Measurements from ENCODE around the gene A1BG. TPM values are rescaled to one million over a fixed set of nuclear protein-coding genes. Genes with fewer than 3 reads are reported as not detected.
A peak's percentile ranks its signal among the peaks of the same experiment; 100 is the strongest.

A1BG gene
- polyA plus RNA-seq, 6 donors from 2014 or later, result 30.6 to 68.3 (median 50.9) TPM

DNA sequence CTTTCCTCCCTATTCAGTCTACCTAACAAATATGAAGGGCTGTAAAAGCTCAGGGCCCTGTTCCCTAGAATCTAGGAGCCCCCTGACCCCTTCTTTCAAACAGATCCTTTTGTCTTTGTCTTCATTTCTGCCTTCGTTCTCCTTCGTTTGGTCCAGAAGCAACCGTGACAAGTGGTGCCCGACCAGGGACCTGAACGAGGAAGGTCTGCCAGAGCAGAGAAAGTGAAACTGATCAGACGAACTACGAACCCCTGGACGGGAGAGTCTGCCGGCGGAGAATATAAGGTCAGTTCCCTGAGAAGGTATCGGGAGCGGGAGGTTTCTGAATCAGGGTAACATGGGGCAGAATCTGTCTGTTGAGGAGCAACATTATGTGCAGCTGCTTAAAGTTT, 47.4 kb downstream of the A1BG start:
- Mint-ChIP-seq H3K9me3 (no peaks in the 10 kb centered on the region), H3K4me1 (peaks cover 35 to 48% (median 39%) of the 10 kb centered on the region in 3 donors), H3K36me3 (peaks cover 5 to 12% of the 10 kb centered on the region in 2 donors), H3K27ac (peak overlapping the region; percentile 99 to 100 (median 99)), H3K4me3 (peak overlapping the region; percentile 93 to 100 (median 98)), H3K27me3 (no peaks in the 10 kb centered on the region)
- ATAC-seq (ENCODE audit: low read depth in 2 of 2), result no peak
- no peak for DNase-seq

- Mint-ChIP-seq H3K4me1 (peaks cover 34 to 47% (median 39%) of the 10 kb centered on the region in 3 donors), H3K27ac (peak within 1 kb of the TSS; percentile 99 to 100 (median 99)), H3K4me3 (peak within 1 kb of the TSS; percentile 93 to 100 (median 98)), H3K36me3 (peaks cover 9 to 18% of the 10 kb centered on the region in 2 donors), H3K27me3 (no peaks in the 10 kb centered on the region), H3K9me3 (no peaks in the 10 kb centered on the region)
- ATAC-seq (ENCODE audit: low read depth in 2 of 2) (peak; percentile 91 to 92), DNase-seq (peak; percentile 96)
These were observed 48.0 kb downstream of the A1BG start, which contains the start of gene ERVK3-1 for GRCh38 chr19:58305065-58305931. TSS of gene ERVK3-1 (plus strand) at chr19:58305377. CDS start at chr19:58312169, 6,792 bp downstream.

DNA sequence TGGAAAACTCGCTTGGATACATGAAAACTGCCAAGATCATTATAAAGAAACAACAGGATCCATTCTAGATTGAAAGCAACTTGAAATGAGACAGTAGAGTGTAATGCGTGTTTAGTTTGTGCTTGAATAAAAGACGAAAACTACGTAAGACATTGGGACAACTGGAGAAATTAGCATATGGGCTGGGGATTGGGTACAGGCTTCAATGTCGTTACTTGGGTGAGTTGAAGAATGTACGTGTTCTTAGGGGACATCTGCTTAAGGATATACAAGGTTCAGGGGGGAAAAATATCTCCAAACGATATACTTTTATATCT, 48.6 kb downstream of the A1BG start:
- peaks cover 9 to 18% of the 10 kb centered on the region in 2 donors for H3K36me3 Mint-ChIP-seq
- H3K4me1 Mint-ChIP-seq, result peaks cover 30 to 44% (median 39%) of the 10 kb centered on the region in 3 donors
- H3K4me3 Mint-ChIP-seq, result peak overlapping the region; percentile 93 to 100 (median 98)
- DNase-seq (no peak), ATAC-seq (ENCODE audit: low read depth in 2 of 2) (peak in 1 of 2 donors; percentile 2)
- H3K9me3 Mint-ChIP-seq, result peaks cover 0 to under 1% (median 0%) of the 10 kb centered on the region in 7 donors
- peak overlapping the region; percentile 99 to 100 (median 99) for H3K27ac Mint-ChIP-seq
- no peaks in the 10 kb centered on the region for H3K27me3 Mint-ChIP-seq

DNA sequence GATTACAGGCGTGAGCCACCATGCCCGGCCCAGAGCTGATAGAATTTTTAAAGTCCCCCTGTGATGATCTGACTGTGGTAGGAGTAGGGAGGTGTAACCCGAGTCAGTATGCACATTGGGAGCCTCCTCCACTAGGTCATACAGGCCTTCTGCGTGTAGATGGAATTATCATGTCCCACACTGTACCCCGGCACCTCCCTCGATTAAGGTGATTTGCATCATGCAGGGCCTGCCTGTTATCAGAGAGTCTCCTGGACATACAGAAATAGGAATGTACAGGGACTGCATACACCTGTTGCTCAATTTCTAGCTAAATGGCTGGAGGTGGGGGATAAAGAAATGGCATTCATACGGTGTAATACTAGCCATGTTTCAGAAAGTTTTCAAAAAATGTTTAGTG, 49.0 kb downstream of the A1BG start:
- DNase-seq (no peak), ATAC-seq (ENCODE audit: low read depth in 2 of 2) (no peak)
- Mint-ChIP-seq H3K27me3 (no peaks in the 10 kb centered on the region), H3K9me3 (peaks cover 0 to 1% (median 0%) of the 10 kb centered on the region in 7 donors), H3K4me3 (peak overlapping the region in 7 of 8 donors; percentile 57 to 99 (median 97)), H3K27ac (peak overlapping the region; percentile 99 to 100 (median 99)), H3K36me3 (peaks cover 9 to 18% of the 10 kb centered on the region in 2 donors), H3K4me1 (peaks cover 30 to 44% (median 35%) of the 10 kb centered on the region in 3 donors)

- Mint-ChIP-seq H3K27me3 (no peaks in the 10 kb centered on the region), H3K27ac (peak overlapping the region in 1 of 6 donors; percentile 52), H3K9me3 (peaks cover 0 to 9% (median 0%) of the 10 kb centered on the region in 7 donors), H3K36me3 (peaks cover 6 to 18% of the 10 kb centered on the region in 2 donors), H3K4me1 (peaks cover 13 to 17% (median 17%) of the 10 kb centered on the region in 3 donors), H3K4me3 (no peak overlapping the region)
- no peak for DNase-seq
- ATAC-seq (ENCODE audit: low read depth in 2 of 2), result no peak
These were observed 52.7 kb downstream of the A1BG start for GRCh38 chr19:58300620-58301019.

DNA sequence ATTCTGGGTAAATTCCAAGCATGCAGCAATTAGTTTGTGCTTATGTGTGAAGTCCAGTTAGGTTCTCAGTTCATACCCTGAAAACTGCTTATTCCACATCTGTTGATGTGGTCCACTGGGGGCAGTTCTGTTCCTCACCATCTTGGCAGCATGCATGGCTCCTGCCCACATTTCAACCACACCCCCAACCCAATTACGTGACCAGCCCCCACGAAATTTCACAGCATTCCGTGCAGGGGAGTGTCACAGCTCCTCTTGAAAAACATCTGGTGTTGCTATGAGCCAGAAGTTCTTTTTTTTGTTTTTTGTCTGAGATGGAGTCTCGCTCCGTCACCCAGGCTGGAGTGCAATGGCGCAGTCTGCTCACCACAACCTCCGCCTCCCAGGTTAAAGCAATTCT, 57.2 kb downstream of the A1BG start:
- no peak for ATAC-seq (ENCODE audit: low read depth in 2 of 2)
- DNase-seq, result no peak
- H3K27ac Mint-ChIP-seq, result no peak overlapping the region
- peaks cover 32 to 49% of the 10 kb centered on the region in 2 donors for H3K36me3 Mint-ChIP-seq
- H3K4me1 Mint-ChIP-seq, result peaks cover 2 to 4% (median 2%) of the 10 kb centered on the region in 3 donors
- H3K4me3 Mint-ChIP-seq, result no peak overlapping the region
- H3K27me3 Mint-ChIP-seq, result no peaks in the 10 kb centered on the region
- peaks cover 6 to 44% (median 26%) of the 10 kb centered on the region in 7 donors for H3K9me3 Mint-ChIP-seq

Other genes with a start within 250 kb of the A1BG start
- 10 to 100 TPM in 1 of 6 donors, 1 to 10 TPM in 5; 2.5 to 11.2 (median 5.6) TPM for gene ZNF329, start 202.7 kb downstream of the A1BG start, polyA plus RNA-seq (ENCODE audit: low read depth in 6 of 6)
- 10 to 100 TPM; 45.1 to 65.9 (median 55.5) TPM for gene ZNF274, start 170.4 kb downstream of the A1BG start, polyA plus RNA-seq (ENCODE audit: low read depth in 6 of 6)
- 10 to 100 TPM; 16.4 to 41.1 (median 23.1) TPM for gene ZNF544, start 124.6 kb downstream of the A1BG start, polyA plus RNA-seq (ENCODE audit: low read depth in 6 of 6)
- gene ZNF8, start 74.5 kb downstream of the A1BG start, polyA plus RNA-seq (ENCODE audit: low read depth in 6 of 6), result 1 to 10 TPM in 1 of 6 donors, under 1 TPM in 4, not detected in 1; 0.21 to 1.0 (median 0.70) TPM
- gene ERVK3-1, start 48.1 kb downstream of the A1BG start, polyA plus RNA-seq (ENCODE audit: low read depth in 6 of 6), result 10 to 100 TPM; 47.2 to 88.7 (median 74.6) TPM
- 1 to 10 TPM in 5 of 6 donors, not detected in 1; 1.5 to 5.2 (median 2.1) TPM for gene ZSCAN22, start 26.5 kb downstream of the A1BG start, polyA plus RNA-seq (ENCODE audit: low read depth in 6 of 6)
- gene ZNF497, start 9.3 kb upstream of the A1BG start, polyA plus RNA-seq (ENCODE audit: low read depth in 6 of 6), result 1 to 10 TPM in 3 of 6 donors, under 1 TPM in 3; 0.23 to 2.3 (median 1.5) TPM
- gene ZNF837, start 27.5 kb upstream of the A1BG start, polyA plus RNA-seq (ENCODE audit: low read depth in 6 of 6), result 10 to 100 TPM in 2 of 6 donors, 1 to 10 TPM in 4; 7.5 to 13.5 (median 8.5) TPM
- 1,000 to 10,000 TPM; 1,545 to 2,332 (median 1,783) TPM for gene RPS5, start 33.8 kb upstream of the A1BG start, polyA plus RNA-seq (ENCODE audit: low read depth in 6 of 6)
- gene RNF225, start 42.2 kb upstream of the A1BG start, polyA plus RNA-seq (ENCODE audit: low read depth in 6 of 6), result not detected
- 1 to 10 TPM; 3.6 to 6.2 (median 4.5) TPM for gene ZNF584, start 55.2 kb upstream of the A1BG start, polyA plus RNA-seq (ENCODE audit: low read depth in 6 of 6)
- 1 to 10 TPM in 5 of 6 donors, not detected in 1; 2.1 to 3.8 (median 3.2) TPM for gene ZNF132, start 86.7 kb upstream of the A1BG start, polyA plus RNA-seq (ENCODE audit: low read depth in 6 of 6)
- 1 to 10 TPM in 5 of 6 donors, under 1 TPM in 1; 0.96 to 3.7 (median 2.4) TPM for gene ZNF324B, start 98.1 kb upstream of the A1BG start, polyA plus RNA-seq (ENCODE audit: low read depth in 6 of 6)
- gene ZNF324, start 113.6 kb upstream of the A1BG start, polyA plus RNA-seq (ENCODE audit: low read depth in 6 of 6), result 10 to 100 TPM in 5 of 6 donors, 1 to 10 TPM in 1; 8.5 to 30.0 (median 14.4) TPM
- 1 to 10 TPM; 4.1 to 6.2 (median 5.0) TPM for gene ZNF446, start 122.9 kb upstream of the A1BG start, polyA plus RNA-seq (ENCODE audit: low read depth in 6 of 6)
- 10 to 100 TPM; 12.0 to 17.8 (median 12.7) TPM for gene SLC27A5, start 158.5 kb upstream of the A1BG start, polyA plus RNA-seq (ENCODE audit: low read depth in 6 of 6)
- 1 to 10 TPM; 3.3 to 6.8 (median 4.8) TPM for gene ZBTB45, start 166.3 kb upstream of the A1BG start, polyA plus RNA-seq (ENCODE audit: low read depth in 6 of 6)
- 100 to 1,000 TPM in 1 of 6 donors, 10 to 100 TPM in 5; 25.7 to 100 (median 50.8) TPM for gene TRIM28, start 190.6 kb upstream of the A1BG start, polyA plus RNA-seq (ENCODE audit: low read depth in 6 of 6)
- gene CHMP2A, start 201.6 kb upstream of the A1BG start, polyA plus RNA-seq (ENCODE audit: low read depth in 6 of 6), result 100 to 1,000 TPM; 109 to 169 (median 122) TPM
- gene UBE2M, start 205.1 kb upstream of the A1BG start, polyA plus RNA-seq (ENCODE audit: low read depth in 6 of 6), result 10 to 100 TPM; 10.8 to 24.2 (median 16.8) TPM
- gene MZF1, start 219.8 kb upstream of the A1BG start, polyA plus RNA-seq (ENCODE audit: low read depth in 6 of 6), result 10 to 100 TPM in 2 of 6 donors, 1 to 10 TPM in 4; 6.6 to 14.8 (median 9.3) TPM

All from naive B cell (primary cell).